Panc1 (cell line): ENCODE measurements around the gene PTPRN. TPM values are rescaled to one million over a fixed set of nuclear protein-coding genes. Genes with fewer than 3 reads are reported as not detected.

ENCODE experiments used
- ATAC-seq: fragments of 200-7000 bp; cut with Tn5 transposase; 2 replicates; pipeline ENCODE4 v1.9.1; 2020; ENCODE audit warnings: mild to moderate bottlenecking, moderate library complexity
- BruUV-seq: library from RNA; stranded (reverse); fragments of 400-500 nt; replicated peaks from 2 replicates; lab custom pipeline; 2021; lab: Mats Ljungman, UMichigan
- CTCF ChIA-PET: fragments of 300-600 bp; sonication (Branson Sonifier 250); formaldehyde crosslinking; loops from one replicate; lab custom pipeline; 2022; ENCODE audit warnings: antibody characterized with exemption; lab: Charles Lee
- POLR2A ChIA-PET: fragments of 300-600 bp; sonication (Branson Sonifier 250); formaldehyde crosslinking; loops from one replicate; lab custom pipeline; 2022; ENCODE audit warnings: antibody characterized with exemption; lab: Charles Lee
- DNase-seq: peaks from one replicate; pipeline ENCODE4 v3.0.0-alpha.2; 2010; ENCODE audit warnings: low read depth, low spot score
- H3K27ac ChIP-seq: 2 replicates; pipeline ENCODE4 v1.5.1; 2011; ENCODE audit warnings: mild to moderate bottlenecking, low read length, inconsistent platforms
- H3K27me3 ChIP-seq: fragments of 200-500 bp; sonication (Bioruptor generic); 2 replicates; pipeline ENCODE4 v1.6.0; 2014; ENCODE audit warnings: low read length, inconsistent platforms; ENCODE audit not compliant: control insufficient read depth, insufficient read depth
- H3K36me3 ChIP-seq: fragments of 200-500 bp; sonication (Bioruptor generic); 2 replicates; pipeline ENCODE4 v1.5.1; 2014; ENCODE audit warnings: inconsistent platforms, mild to moderate bottlenecking, low read length, moderate library complexity; ENCODE audit not compliant: control insufficient read depth, insufficient read depth
- H3K4me1 ChIP-seq: 2 replicates; pipeline ENCODE4 v1.5.1; 2011; ENCODE audit warnings: inconsistent platforms, mild to moderate bottlenecking, low read length, moderate library complexity; ENCODE audit not compliant: control insufficient read depth, insufficient read depth
- H3K4me3 ChIP-seq, 2 experiments: 2 replicates each; pipeline ENCODE4 v1.5.1; 2011 to 2012; ENCODE audit warnings: low read depth in 2 of 2, low read length in 2 of 2, mild to moderate bottlenecking in 2 of 2, inconsistent platforms in 1 of 2, moderate library complexity in 1 of 2
- H3K9me3 ChIP-seq: fragments of 200-500 bp; sonication (Bioruptor generic); 2 replicates; pipeline ENCODE4 v1.5.1; 2014; ENCODE audit warnings: low read depth, mild to moderate bottlenecking, inconsistent platforms, low read length, moderate library complexity; ENCODE audit not compliant: control insufficient read depth, insufficient read depth
- POLR2AphosphoS5 ChIP-seq: IDR thresholded peaks from 2 replicates; pipeline ENCODE4 v1.6.1; 2012; ENCODE audit warnings: mild to moderate bottlenecking, low read depth, low read length, moderate library complexity
- SIN3A ChIP-seq: IDR thresholded peaks from 2 replicates; pipeline ENCODE4 v1.6.1; 2012; ENCODE audit warnings: low read depth, mild to moderate bottlenecking, low read length, moderate library complexity, borderline replicate concordance; ENCODE audit not compliant: insufficient read depth
- TCF7L2 ChIP-seq: IDR thresholded peaks from 2 replicates; pipeline ENCODE4 v1.6.1; 2011; ENCODE audit warnings: mild to moderate bottlenecking, low read depth, low read length, inconsistent platforms
- in situ Hi-C: cut with HindIII; loops from 2 replicates; pipeline ENCODE4 v1.10.0; 2016; ENCODE audit warnings: low sequenced_read_pairs, low pct_unique_long_range_greater_than_20kb
- intact Hi-C: fragments of 100-400 bp; cut with micrococcal nuclease; formaldehyde crosslinking; loops from one replicate; pipeline ENCODE4 v1.10.0; 2022; ENCODE audit not compliant: unreplicated experiment
- total RNA-seq: library from RNA; stranded (reverse); gene quantifications from one replicate; pipeline ENCODE4 v1.2.1, GENCODE V29; 2021; ENCODE audit not compliant: unreplicated experiment
- TF ChIP-seq, protein P1 (sequence below), 2 experiments: IDR thresholded peaks; 2 replicates each; pipeline ENCODE4 v1.6.1; 2011 to 2012; ENCODE audit warnings: low read depth in 2 of 2, control low read depth in 1 of 2, low read length in 1 of 2, mild to moderate bottlenecking in 1 of 2, moderate library complexity in 1 of 2; ENCODE audit not compliant: insufficient read depth in 1 of 2
- TF ChIP-seq, protein P2 (sequence below): fragments of 450-650 bp; IDR thresholded peaks from 2 replicates; pipeline ENCODE4 v1.5.1; 2017; ENCODE audit warnings: mild to moderate bottlenecking

PTPRN gene
- total RNA-seq, 1 experiment from 2014 or later = not detected

DNA sequence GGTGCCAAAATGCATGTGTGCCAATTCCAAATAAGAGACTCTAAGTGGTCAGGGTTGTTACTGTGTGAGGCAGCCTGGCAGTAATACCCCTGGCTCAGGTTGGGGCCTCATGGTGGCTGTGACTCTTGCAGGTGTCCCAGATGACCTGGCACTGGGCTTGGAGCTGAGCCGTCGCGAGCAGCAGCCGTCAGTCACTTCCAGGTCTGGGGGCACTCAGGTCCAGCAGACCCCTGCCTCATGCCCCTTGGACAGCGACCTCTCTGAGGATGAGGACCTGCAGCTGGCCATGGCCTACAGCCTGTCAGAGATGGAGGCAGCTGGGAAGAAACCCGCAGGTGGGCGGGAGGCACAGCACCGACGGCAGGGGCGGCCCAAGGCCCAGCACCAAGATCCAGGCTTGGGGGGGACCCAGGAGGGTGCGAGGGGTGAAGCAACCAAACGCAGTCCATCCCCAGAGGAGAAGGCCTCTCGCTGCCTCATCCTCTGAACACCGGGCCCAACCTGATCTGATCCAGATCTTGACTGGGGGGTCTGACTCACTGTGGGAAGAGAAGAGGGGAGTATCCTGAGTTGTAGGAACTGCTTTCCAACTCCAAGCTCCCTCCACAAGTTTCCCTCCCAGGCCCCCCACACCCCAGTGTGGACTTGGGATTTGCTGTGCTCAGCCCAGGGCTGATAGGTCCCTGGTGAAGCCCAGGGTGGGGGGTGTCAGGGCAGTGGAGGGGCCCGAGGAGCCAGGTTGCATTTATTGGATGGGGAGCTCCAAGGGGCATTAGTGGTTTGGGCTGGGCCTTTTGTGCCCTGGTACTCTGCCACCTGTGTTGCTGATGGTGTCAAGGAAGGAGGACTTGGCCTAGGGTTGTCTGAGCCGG, 24.5 kb downstream of the PTPRN start:
- ChIA-PET POLR2A (no interaction called here), CTCF (no interaction called here)
- Histone ChIP-seq H3K36me3 (no peaks in the 10 kb centered on the region; the same call in 1 of the 2 replicates), H3K4me3 (no peak overlapping the region), H3K27me3 (no peaks in the 10 kb centered on the region), H3K4me1 (peaks cover 8% of the 10 kb centered on the region), H3K9me3 (no peaks in the 10 kb centered on the region), H3K27ac (no peak overlapping the region)
- in situ Hi-C loops (no loop called here), intact Hi-C loops (no loop called here)
- BruUV-seq = no TSS peak
- DNase-seq (no peak), ATAC-seq (no peak)
- TF ChIP-seq, protein P1, sequence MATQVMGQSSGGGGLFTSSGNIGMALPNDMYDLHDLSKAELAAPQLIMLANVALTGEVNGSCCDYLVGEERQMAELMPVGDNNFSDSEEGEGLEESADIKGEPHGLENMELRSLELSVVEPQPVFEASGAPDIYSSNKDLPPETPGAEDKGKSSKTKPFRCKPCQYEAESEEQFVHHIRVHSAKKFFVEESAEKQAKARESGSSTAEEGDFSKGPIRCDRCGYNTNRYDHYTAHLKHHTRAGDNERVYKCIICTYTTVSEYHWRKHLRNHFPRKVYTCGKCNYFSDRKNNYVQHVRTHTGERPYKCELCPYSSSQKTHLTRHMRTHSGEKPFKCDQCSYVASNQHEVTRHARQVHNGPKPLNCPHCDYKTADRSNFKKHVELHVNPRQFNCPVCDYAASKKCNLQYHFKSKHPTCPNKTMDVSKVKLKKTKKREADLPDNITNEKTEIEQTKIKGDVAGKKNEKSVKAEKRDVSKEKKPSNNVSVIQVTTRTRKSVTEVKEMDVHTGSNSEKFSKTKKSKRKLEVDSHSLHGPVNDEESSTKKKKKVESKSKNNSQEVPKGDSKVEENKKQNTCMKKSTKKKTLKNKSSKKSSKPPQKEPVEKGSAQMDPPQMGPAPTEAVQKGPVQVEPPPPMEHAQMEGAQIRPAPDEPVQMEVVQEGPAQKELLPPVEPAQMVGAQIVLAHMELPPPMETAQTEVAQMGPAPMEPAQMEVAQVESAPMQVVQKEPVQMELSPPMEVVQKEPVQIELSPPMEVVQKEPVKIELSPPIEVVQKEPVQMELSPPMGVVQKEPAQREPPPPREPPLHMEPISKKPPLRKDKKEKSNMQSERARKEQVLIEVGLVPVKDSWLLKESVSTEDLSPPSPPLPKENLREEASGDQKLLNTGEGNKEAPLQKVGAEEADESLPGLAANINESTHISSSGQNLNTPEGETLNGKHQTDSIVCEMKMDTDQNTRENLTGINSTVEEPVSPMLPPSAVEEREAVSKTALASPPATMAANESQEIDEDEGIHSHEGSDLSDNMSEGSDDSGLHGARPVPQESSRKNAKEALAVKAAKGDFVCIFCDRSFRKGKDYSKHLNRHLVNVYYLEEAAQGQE (IDR thresholded peaks at IDR 0.05; ENCODE audit: insufficient read depth in 1 of 2, low read depth in 2 of 2, low read length in 1 of 2) = no peak
- TF ChIP-seq, protein P2, sequence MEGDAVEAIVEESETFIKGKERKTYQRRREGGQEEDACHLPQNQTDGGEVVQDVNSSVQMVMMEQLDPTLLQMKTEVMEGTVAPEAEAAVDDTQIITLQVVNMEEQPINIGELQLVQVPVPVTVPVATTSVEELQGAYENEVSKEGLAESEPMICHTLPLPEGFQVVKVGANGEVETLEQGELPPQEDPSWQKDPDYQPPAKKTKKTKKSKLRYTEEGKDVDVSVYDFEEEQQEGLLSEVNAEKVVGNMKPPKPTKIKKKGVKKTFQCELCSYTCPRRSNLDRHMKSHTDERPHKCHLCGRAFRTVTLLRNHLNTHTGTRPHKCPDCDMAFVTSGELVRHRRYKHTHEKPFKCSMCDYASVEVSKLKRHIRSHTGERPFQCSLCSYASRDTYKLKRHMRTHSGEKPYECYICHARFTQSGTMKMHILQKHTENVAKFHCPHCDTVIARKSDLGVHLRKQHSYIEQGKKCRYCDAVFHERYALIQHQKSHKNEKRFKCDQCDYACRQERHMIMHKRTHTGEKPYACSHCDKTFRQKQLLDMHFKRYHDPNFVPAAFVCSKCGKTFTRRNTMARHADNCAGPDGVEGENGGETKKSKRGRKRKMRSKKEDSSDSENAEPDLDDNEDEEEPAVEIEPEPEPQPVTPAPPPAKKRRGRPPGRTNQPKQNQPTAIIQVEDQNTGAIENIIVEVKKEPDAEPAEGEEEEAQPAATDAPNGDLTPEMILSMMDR = no peak
- TF ChIP-seq TCF7L2 (no peak), POLR2AphosphoS5 (no peak), SIN3A (no peak)

DNA sequence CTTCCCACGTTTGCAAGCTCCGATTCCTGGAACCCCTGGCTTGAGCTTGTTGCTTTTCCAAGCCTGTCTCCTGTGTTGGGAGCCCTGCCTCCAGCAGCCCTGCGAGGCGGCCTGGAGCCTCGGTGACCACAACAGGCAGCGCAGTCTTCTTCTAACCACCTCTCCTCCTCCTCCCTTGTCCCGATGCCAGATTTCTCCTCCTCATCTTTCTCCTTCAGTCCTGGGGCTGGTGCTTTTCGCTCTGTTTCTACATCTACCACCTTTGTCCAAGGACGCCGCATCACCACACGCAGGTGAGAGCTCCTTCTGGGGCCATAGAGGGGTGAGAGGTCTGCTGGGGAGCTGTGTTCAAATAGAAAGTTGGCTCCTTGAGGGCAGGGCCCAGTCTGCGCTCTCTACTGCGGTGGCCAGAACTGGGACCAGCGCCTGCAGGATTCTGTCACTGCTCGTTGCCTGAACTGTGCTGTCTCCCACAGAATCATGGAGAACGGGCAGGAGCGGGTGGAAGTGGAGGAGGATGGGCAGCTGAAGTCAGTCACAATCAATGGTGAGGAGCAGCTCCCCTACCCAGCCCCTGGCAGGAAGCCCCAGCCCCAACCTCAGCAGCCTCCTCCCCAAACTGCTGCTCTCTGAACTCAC, 26.1 kb downstream of the PTPRN start:
- H3K4me3 ChIP-seq = no peak overlapping the region
- ChIA-PET CTCF (interaction anchor here (0.7 kb wide), 1 partner anchor 179 kb away, joined by 3 read pairs; no protein-coding TSS in a partner anchor), POLR2A (no interaction called here)
- intact Hi-C loops (no loop called here), in situ Hi-C loops (no loop called here)
- no peaks in the 10 kb centered on the region; the same call in 1 of the 2 replicates for H3K36me3 ChIP-seq
- TF ChIP-seq POLR2AphosphoS5 (no peak), TCF7L2 (no peak), SIN3A (no peak)
- TF ChIP-seq, protein P2 = no peak
- TF ChIP-seq, protein P1 (IDR thresholded peaks at IDR 0.05; ENCODE audit: insufficient read depth in 1 of 2, low read depth in 2 of 2, low read length in 1 of 2) = no peak
- H3K9me3 ChIP-seq = no peaks in the 10 kb centered on the region
- no peak for ATAC-seq
- BruUV-seq = no TSS peak
- H3K27me3 ChIP-seq = no peaks in the 10 kb centered on the region
- DNase-seq = no peak
- H3K27ac ChIP-seq = no peak overlapping the region
- peaks cover 14% of the 10 kb centered on the region for H3K4me1 ChIP-seq
